ENCODE measurements around the gene ASGR1. TPM values are rescaled to one million over a fixed set of nuclear protein-coding genes. Genes with fewer than 3 reads are reported as not detected.
A peak's percentile ranks its signal among the peaks of the same experiment; 100 is the strongest.
"Not testable (repeated sequence)": the region's sequence is repeated elsewhere in the genome, so short reads cannot be mapped to it uniquely, and the experiment has no call there.

ASGR1 gene
- total RNA-seq, 1 donor from 2014 or later = 28.8 TPM

GRCh38 chr17:7166873-7167272, 12.3 kb downstream of the ASGR1 start:
- no peak for DNase-seq (ENCODE audit: low read depth in 2 of 2)

GRCh38 chr17:7159571-7159970, 19.6 kb downstream of the ASGR1 start:
- not testable (repeated sequence) for DNase-seq (ENCODE audit: low read depth in 2 of 2)

GRCh38 chr17:7158424-7158823, 20.7 kb downstream of the ASGR1 start:
- not testable (repeated sequence) for DNase-seq (ENCODE audit: low read depth in 2 of 2)

- DNase-seq (ENCODE audit: low read depth in 2 of 2) = no peak
Measured at GRCh38 chr17:7156342-7156940, 22.7 kb downstream of the ASGR1 start.

- DNase-seq (ENCODE audit: low read depth in 2 of 2) = no peak
Measured at GRCh38 chr17:7147772-7148171, 31.4 kb downstream of the ASGR1 start.

- DNase-seq (ENCODE audit: low read depth in 2 of 2) = no peak
Measured at GRCh38 chr17:7146115-7146514, 33.1 kb downstream of the ASGR1 start.

GRCh38 chr17:7144213-7144612, 35.0 kb downstream of the ASGR1 start:
- DNase-seq (ENCODE audit: low read depth in 2 of 2) = no peak

- no peak for DNase-seq (ENCODE audit: low read depth in 2 of 2)
Measured at GRCh38 chr17:7141824-7142223, 37.3 kb downstream of the ASGR1 start.

GRCh38 chr17:7139400-7139799, 39.8 kb downstream of the ASGR1 start:
- no peak for DNase-seq (ENCODE audit: low read depth in 2 of 2)

GRCh38 chr17:7138800-7139381, 40.3 kb downstream of the ASGR1 start:
- DNase-seq (ENCODE audit: low read depth in 2 of 2) = no peak

- DNase-seq (ENCODE audit: low read depth in 2 of 2) = no peak
Measured at GRCh38 chr17:7137171-7137943, 41.8 kb downstream of the ASGR1 start.

GRCh38 chr17:7136266-7136877, 42.8 kb downstream of the ASGR1 start:
- DNase-seq (ENCODE audit: low read depth in 2 of 2) = peak; percentile 74 to 87

- no peak for DNase-seq (ENCODE audit: low read depth in 2 of 2)
Measured at GRCh38 chr17:7133916-7134315, 45.3 kb downstream of the ASGR1 start.

GRCh38 chr17:7133424-7133823, 45.7 kb downstream of the ASGR1 start:
- peak in 1 of 2 donors; percentile 88 for DNase-seq (ENCODE audit: low read depth in 2 of 2)

- peak; percentile 59 to 93 for DNase-seq (ENCODE audit: low read depth in 2 of 2)
Measured at GRCh38 chr17:7132511-7133094, 46.6 kb downstream of the ASGR1 start.

GRCh38 chr17:7131423-7131791, 47.8 kb downstream of the ASGR1 start:
- no peak for DNase-seq (ENCODE audit: low read depth in 2 of 2)

- peak; percentile 15 to 79 for DNase-seq (ENCODE audit: low read depth in 2 of 2)
Measured at GRCh38 chr17:7130621-7131422, 48.3 kb downstream of the ASGR1 start.

- DNase-seq (ENCODE audit: low read depth in 2 of 2) = no peak
Measured at GRCh38 chr17:7129311-7129710, 49.9 kb downstream of the ASGR1 start.

GRCh38 chr17:7128160-7128559, 51.0 kb downstream of the ASGR1 start:
- no peak for DNase-seq (ENCODE audit: low read depth in 2 of 2)

GRCh38 chr17:7127501-7127900, 51.7 kb downstream of the ASGR1 start:
- DNase-seq (ENCODE audit: low read depth in 2 of 2) = not testable (repeated sequence)

- DNase-seq (ENCODE audit: low read depth in 2 of 2) = not testable (repeated sequence)
Measured at GRCh38 chr17:7126386-7126785, 52.8 kb downstream of the ASGR1 start.

Measured in lung microvascular endothelial cell (primary cell).